ENCODE results near the gene TTBK1.

TTBK1 gene

GRCh38 chr6:43273707-43274106 lies 30.4 kb downstream of the TTBK1 start:
- DNase-seq (ENCODE audit: low read depth), result no peak

GRCh38 chr6:43274127-43274915 lies 31.0 kb downstream of the TTBK1 start:
- no peak for DNase-seq (ENCODE audit: low read depth)

GRCh38 chr6:43274916-43275597 lies 31.8 kb downstream of the TTBK1 start:
- no peak for DNase-seq (ENCODE audit: low read depth)

- no peak for DNase-seq (ENCODE audit: low read depth)
Measured at GRCh38 chr6:43275801-43276576, 32.7 kb downstream of the TTBK1 start.

GRCh38 chr6:43276577-43277305 lies 33.5 kb downstream of the TTBK1 start:
- DNase-seq (ENCODE audit: low read depth), result no peak

- DNase-seq (ENCODE audit: low read depth), result no peak
Measured at GRCh38 chr6:43277306-43277642, 34.0 kb downstream of the TTBK1 start.

GRCh38 chr6:43277643-43278523 lies 34.6 kb downstream of the TTBK1 start:
- no peak for DNase-seq (ENCODE audit: low read depth)

- DNase-seq (ENCODE audit: low read depth), result no peak
Measured at GRCh38 chr6:43278524-43279078, 35.3 kb downstream of the TTBK1 start.

GRCh38 chr6:43280234-43280633 lies 37.0 kb downstream of the TTBK1 start:
- no peak for DNase-seq (ENCODE audit: low read depth)

GRCh38 chr6:43282060-43282459 lies 38.8 kb downstream of the TTBK1 start:
- DNase-seq (ENCODE audit: low read depth), result no peak

GRCh38 chr6:43282636-43283513 lies 39.6 kb downstream of the TTBK1 start:
- no peak for DNase-seq (ENCODE audit: low read depth)

GRCh38 chr6:43283514-43283901 lies 40.2 kb downstream of the TTBK1 start:
- DNase-seq (ENCODE audit: low read depth), result no peak

GRCh38 chr6:43283905-43284304 lies 40.6 kb downstream of the TTBK1 start:
- no peak for DNase-seq (ENCODE audit: low read depth)

- DNase-seq (ENCODE audit: low read depth), result no peak
Measured at GRCh38 chr6:43284991-43285781, 41.9 kb downstream of the TTBK1 start.

- DNase-seq (ENCODE audit: low read depth), result no peak
Measured at GRCh38 chr6:43285832-43286231, 42.6 kb downstream of the TTBK1 start.

GRCh38 chr6:43286456-43286979 lies 43.2 kb downstream of the TTBK1 start:
- DNase-seq (ENCODE audit: low read depth), result no peak

GRCh38 chr6:43286980-43287716 lies 43.9 kb downstream of the TTBK1 start:
- DNase-seq (ENCODE audit: low read depth), result no peak
